K562 (cell line): ENCODE data around the gene GABARAP. TPM values are rescaled to one million over a fixed set of nuclear protein-coding genes. Genes with fewer than 3 reads are reported as not detected.

ENCODE experiments used
- CREB1 ChIP-seq, 2 experiments: sonication (generic) in 1 of 2; formaldehyde crosslinking in 1 of 2; IDR thresholded peaks; 2 replicates each; pipeline versions ENCODE4 v1.6.1 to v1.8.0; 2012 to 2022; ENCODE audit warnings: inconsistent platforms in 1 of 2, mild to moderate bottlenecking in 1 of 2, missing genetic modification reagents in 1 of 2, moderate library complexity in 1 of 2
- CREBBP ChIP-seq: IDR thresholded peaks from one replicate; pipeline ENCODE4 v1.6.1; 2012; ENCODE audit warnings: low read depth, mild to moderate bottlenecking, control low read depth, inconsistent platforms, low read length
- EP400 ChIP-seq: fragments of 450-650 bp; IDR thresholded peaks from 2 replicates; pipeline ENCODE4 v1.6.1; 2017; ENCODE audit warnings: antibody characterized with exemption, mild to moderate bottlenecking, moderate library complexity
- KAT2B ChIP-seq: IDR thresholded peaks from one replicate; pipeline ENCODE4 v1.6.1; 2012; ENCODE audit warnings: low read depth, mild to moderate bottlenecking, control low read depth, inconsistent platforms, low read length, moderate library complexity
- MEF2A ChIP-seq: IDR thresholded peaks from 2 replicates; pipeline ENCODE4 v1.6.1; 2011; ENCODE audit warnings: low read depth, mild to moderate bottlenecking, low read length, moderate library complexity; ENCODE audit not compliant: control insufficient read depth
- PPARD ChIP-seq: fragments of 250-450 bp; sonication (Bioruptor Pico); IDR thresholded peaks from 2 replicates; pipeline ENCODE4 v1.8.0; 2022; ENCODE audit warnings: inconsistent platforms, mild to moderate bottlenecking, moderate library complexity
- PTTG1 ChIP-seq: fragments of 450-650 bp; IDR thresholded peaks from 2 replicates; pipeline ENCODE4 v1.6.1; 2016; ENCODE audit warnings: low read depth, mild to moderate bottlenecking, missing genetic modification characterization, missing compliant biosample characterization
- SOX6 ChIP-seq: fragments of 450-650 bp; IDR thresholded peaks from 2 replicates; pipeline ENCODE4 v1.6.1; 2014; ENCODE audit warnings: mild to moderate bottlenecking
- STAG1 ChIP-seq: sonication (generic); formaldehyde crosslinking; IDR thresholded peaks from 2 replicates; pipeline ENCODE4 v1.5.0; 2020; ENCODE audit warnings: missing genetic modification reagents, borderline replicate concordance
- TEAD1 ChIP-seq, 2 experiments: fragments of 450-650 bp in 1 of 2; sonication (generic) in 1 of 2; formaldehyde crosslinking; IDR thresholded peaks; 2 replicates each; pipeline versions ENCODE4 v1.4.0 to v1.8.0; 2020 to 2022; ENCODE audit warnings: mild to moderate bottlenecking in 2 of 2, missing genetic modification reagents in 1 of 2
- TRIM24 ChIP-seq, 2 experiments: fragments of 450-650 bp; IDR thresholded peaks; 2 replicates each; pipeline ENCODE4 v1.6.1; 2016
- ZNF408 ChIP-seq: fragments of 250-450 bp; sonication (Bioruptor Pico); IDR thresholded peaks from 2 replicates; pipeline ENCODE4 v1.4.0; 2020; ENCODE audit warnings: low read depth, mild to moderate bottlenecking, moderate library complexity
- polyA plus RNA-seq, 8 experiments: library from polyadenylated mRNA; depleted of rRNA in 4 of 8; stranded (reverse) in 5 of 8; unstranded in 3 of 8; fragments of >200 nt; fragmentation: Nextera tagmentation in 2 of 8; fragmentation: Illumina TruSeq in 1 of 8; extraction: Ambion mirVana in 2 of 8; extraction: Trizol in 1 of 8; gene quantifications; 2 replicates each; pipeline versions ENCODE4 v1.2.1 to v1.2.3, GENCODE V29; 2011 to 2014; ENCODE audit warnings: inconsistent platforms in 1 of 8, missing spikeins in 1 of 8
- total RNA-seq, 7 experiments: library from RNA; depleted of rRNA in 6 of 7; stranded (reverse); fragments of >200 nt in 6 of 7; fragmentation: Illumina TruSeq in 2 of 7; extraction: Trizol in 2 of 7; gene quantifications; 2 replicates each; pipeline versions ENCODE4 v1.2.1 to v1.2.3, GENCODE V29; 2011 to 2021; ENCODE audit warnings: low replicate concordance in 1 of 7
- TF ChIP-seq, protein P1 (sequence below): fragments of 450-650 bp; IDR thresholded peaks from 2 replicates; pipeline ENCODE4 v1.6.1; 2016; ENCODE audit warnings: mild to moderate bottlenecking
- TF ChIP-seq, protein P2 (sequence below): fragments of 200-400 bp; formaldehyde crosslinking; IDR thresholded peaks from 2 replicates; pipeline ENCODE4 v1.6.1; 2017; ENCODE audit warnings: mild to moderate bottlenecking, low read depth, low read length, moderate library complexity
- TF ChIP-seq, protein P3 (sequence below): fragments of 200-800 bp; sonication (Bioruptor generic); IDR thresholded peaks from 2 replicates; pipeline ENCODE4 v1.6.1; 2017; ENCODE audit warnings: missing genetic modification characterization, missing compliant biosample characterization
- TF ChIP-seq, protein P4 (sequence below): IDR thresholded peaks from 2 replicates; pipeline ENCODE4 v1.6.1; 2016; ENCODE audit warnings: missing genetic modification characterization, missing compliant biosample characterization
- TF ChIP-seq, protein P5 (sequence below): fragments of 250-450 bp; sonication (Bioruptor Pico); IDR thresholded peaks from 2 replicates; pipeline ENCODE4 v1.4.0; 2020

The GABARAP gene
- total and polyA plus RNA-seq, 9 of the 15 experiments (the other 6 are each of a cell fraction or from before 2014, with no cell fraction given): 47.5 to 373 (median 152) TPM

DNA sequence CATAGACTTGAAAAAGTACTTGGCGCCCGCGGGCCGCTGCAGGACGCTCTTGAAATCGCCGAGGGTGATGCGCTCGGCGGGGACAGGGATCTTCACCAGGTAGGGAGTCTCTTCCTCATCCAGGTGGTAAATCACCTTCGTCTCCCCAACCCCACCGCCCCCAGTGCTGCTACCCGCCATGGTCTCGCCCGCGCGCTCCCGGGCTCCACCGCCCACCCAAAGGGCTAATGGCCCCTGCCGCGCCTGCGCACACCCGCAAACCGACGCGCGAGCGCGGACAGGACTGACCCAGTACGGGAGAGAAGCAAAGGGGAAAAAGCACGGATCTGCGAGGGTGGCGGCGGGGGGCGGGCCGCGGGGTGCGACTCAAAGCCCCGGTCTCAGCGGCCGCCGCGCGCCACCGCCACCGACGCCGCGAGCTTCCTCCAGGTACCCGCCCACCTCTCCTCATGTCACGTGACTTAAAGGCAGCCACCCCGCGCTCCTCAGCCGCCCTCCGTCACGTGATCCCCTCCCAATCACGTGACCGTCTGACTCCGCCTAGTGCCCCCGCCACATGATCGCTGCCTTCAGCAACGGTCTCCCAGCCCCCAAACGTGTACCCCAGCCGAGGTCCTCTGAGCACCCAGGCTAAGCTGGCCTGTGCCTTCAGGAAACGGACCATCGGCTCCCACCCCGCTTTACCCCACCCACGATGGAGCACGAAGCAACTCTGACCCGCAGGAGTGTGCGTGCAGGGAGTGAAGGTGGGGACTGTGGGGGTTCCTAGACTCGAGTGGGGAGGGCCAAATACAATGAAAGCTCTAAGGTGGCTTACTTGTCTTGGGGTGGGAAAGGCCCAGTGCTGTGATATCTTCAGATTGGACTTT lies 7.9 kb downstream of the GABARAP start, which contains the start of gene DVL2 (continued):
- TF ChIP-seq TRIM24 (IDR thresholded peaks at IDR 0.05): no peak
- TF ChIP-seq SOX6: 0 out of 2 replicates have a peak, but pooled peaks have one; percentile 26
- no peak for TF ChIP-seq ZNF408 (CRISPR knock-in tag)
- no peak for TF ChIP-seq MEF2A
- TF ChIP-seq EP400: peak; percentile 74; the same call in 1 of the 2 replicates
- TF ChIP-seq CREBBP: no peak
- TF ChIP-seq, protein P1, sequence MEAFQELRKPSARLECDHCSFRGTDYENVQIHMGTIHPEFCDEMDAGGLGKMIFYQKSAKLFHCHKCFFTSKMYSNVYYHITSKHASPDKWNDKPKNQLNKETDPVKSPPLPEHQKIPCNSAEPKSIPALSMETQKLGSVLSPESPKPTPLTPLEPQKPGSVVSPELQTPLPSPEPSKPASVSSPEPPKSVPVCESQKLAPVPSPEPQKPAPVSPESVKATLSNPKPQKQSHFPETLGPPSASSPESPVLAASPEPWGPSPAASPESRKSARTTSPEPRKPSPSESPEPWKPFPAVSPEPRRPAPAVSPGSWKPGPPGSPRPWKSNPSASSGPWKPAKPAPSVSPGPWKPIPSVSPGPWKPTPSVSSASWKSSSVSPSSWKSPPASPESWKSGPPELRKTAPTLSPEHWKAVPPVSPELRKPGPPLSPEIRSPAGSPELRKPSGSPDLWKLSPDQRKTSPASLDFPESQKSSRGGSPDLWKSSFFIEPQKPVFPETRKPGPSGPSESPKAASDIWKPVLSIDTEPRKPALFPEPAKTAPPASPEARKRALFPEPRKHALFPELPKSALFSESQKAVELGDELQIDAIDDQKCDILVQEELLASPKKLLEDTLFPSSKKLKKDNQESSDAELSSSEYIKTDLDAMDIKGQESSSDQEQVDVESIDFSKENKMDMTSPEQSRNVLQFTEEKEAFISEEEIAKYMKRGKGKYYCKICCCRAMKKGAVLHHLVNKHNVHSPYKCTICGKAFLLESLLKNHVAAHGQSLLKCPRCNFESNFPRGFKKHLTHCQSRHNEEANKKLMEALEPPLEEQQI: no peak
- TF ChIP-seq, protein P2, sequence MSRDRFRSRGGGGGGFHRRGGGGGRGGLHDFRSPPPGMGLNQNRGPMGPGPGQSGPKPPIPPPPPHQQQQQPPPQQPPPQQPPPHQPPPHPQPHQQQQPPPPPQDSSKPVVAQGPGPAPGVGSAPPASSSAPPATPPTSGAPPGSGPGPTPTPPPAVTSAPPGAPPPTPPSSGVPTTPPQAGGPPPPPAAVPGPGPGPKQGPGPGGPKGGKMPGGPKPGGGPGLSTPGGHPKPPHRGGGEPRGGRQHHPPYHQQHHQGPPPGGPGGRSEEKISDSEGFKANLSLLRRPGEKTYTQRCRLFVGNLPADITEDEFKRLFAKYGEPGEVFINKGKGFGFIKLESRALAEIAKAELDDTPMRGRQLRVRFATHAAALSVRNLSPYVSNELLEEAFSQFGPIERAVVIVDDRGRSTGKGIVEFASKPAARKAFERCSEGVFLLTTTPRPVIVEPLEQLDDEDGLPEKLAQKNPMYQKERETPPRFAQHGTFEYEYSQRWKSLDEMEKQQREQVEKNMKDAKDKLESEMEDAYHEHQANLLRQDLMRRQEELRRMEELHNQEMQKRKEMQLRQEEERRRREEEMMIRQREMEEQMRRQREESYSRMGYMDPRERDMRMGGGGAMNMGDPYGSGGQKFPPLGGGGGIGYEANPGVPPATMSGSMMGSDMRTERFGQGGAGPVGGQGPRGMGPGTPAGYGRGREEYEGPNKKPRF: no peak
- TF ChIP-seq, protein P3, sequence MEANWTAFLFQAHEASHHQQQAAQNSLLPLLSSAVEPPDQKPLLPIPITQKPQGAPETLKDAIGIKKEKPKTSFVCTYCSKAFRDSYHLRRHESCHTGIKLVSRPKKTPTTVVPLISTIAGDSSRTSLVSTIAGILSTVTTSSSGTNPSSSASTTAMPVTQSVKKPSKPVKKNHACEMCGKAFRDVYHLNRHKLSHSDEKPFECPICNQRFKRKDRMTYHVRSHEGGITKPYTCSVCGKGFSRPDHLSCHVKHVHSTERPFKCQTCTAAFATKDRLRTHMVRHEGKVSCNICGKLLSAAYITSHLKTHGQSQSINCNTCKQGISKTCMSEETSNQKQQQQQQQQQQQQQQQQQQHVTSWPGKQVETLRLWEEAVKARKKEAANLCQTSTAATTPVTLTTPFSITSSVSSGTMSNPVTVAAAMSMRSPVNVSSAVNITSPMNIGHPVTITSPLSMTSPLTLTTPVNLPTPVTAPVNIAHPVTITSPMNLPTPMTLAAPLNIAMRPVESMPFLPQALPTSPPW (CRISPR knock-in tag): peak; percentile 72
- TF ChIP-seq, protein P4, sequence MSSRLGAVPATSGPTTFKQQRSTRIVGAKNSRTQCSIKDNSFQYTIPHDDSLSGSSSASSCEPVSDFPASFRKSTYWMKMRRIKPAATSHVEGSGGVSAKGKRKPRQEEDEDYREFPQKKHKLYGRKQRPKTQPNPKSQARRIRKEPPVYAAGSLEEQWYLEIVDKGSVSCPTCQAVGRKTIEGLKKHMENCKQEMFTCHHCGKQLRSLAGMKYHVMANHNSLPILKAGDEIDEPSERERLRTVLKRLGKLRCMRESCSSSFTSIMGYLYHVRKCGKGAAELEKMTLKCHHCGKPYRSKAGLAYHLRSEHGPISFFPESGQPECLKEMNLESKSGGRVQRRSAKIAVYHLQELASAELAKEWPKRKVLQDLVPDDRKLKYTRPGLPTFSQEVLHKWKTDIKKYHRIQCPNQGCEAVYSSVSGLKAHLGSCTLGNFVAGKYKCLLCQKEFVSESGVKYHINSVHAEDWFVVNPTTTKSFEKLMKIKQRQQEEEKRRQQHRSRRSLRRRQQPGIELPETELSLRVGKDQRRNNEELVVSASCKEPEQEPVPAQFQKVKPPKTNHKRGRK: no peak
- TF ChIP-seq PTTG1: no peak
- no peak for TF ChIP-seq KAT2B
- no peak for TF ChIP-seq STAG1 (CRISPR knock-in tag)
- TF ChIP-seq, protein P5, sequence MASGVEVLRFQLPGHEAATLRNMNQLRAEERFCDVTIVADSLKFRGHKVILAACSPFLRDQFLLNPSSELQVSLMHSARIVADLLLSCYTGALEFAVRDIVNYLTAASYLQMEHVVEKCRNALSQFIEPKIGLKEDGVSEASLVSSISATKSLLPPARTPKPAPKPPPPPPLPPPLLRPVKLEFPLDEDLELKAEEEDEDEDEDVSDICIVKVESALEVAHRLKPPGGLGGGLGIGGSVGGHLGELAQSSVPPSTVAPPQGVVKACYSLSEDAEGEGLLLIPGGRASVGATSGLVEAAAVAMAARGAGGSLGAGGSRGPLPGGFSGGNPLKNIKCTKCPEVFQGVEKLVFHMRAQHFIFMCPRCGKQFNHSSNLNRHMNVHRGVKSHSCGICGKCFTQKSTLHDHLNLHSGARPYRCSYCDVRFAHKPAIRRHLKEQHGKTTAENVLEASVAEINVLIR (CRISPR knock-in tag): no peak
- peak in 1 of 2 experiments; percentile 75; a peak in 1 of 4 replicates for TF ChIP-seq TEAD1 (CRISPR knock-in tag; IDR thresholded peaks at IDR 0.05)
- peak; percentile 28 for TF ChIP-seq CREB1 (IDR thresholded peaks at IDR 0.05)
- 0 out of 2 replicates have a peak, but pooled peaks have one; percentile 9 for TF ChIP-seq CREB1 (CRISPR knock-in tag; IDR thresholded peaks at IDR 0.05)
- TF ChIP-seq PPARD (CRISPR knock-in tag): no peak
